HCT116 (cell line): Measurements from ENCODE around the gene WSCD1. TPM values are rescaled to one million over a fixed set of nuclear protein-coding genes. Genes with fewer than 3 reads are reported as not detected.

Experiments used
- ATAC-seq: fragments of 200-7000 bp; cut with Tn5 transposase; 2 replicates; pipeline ENCODE4 v1.9.1; 2020; ENCODE audit warnings: mild to moderate bottlenecking, moderate library complexity
- BruUV-seq: library from RNA; stranded (reverse); fragments of 400-500 nt; replicated peaks from 2 replicates; lab custom pipeline; 2021; lab: Mats Ljungman, UMichigan
- CTCF ChIA-PET: fragments of 300-600 bp; sonication (Branson Sonifier 250); formaldehyde crosslinking; loops from one replicate; lab custom pipeline; 2021; ENCODE audit warnings: antibody characterized with exemption; lab: Charles Lee
- POLR2A ChIA-PET: fragments of 300-600, 350-600 bp; sonication (Branson Sonifier 250); formaldehyde crosslinking; loops from one replicate; lab custom pipeline; 2021; ENCODE audit warnings: antibody characterized with exemption; lab: Charles Lee
- RAD21 ChIA-PET, 2 experiments: fragments of 300-600 bp; sonication (Branson Sonifier 250); formaldehyde crosslinking; loops; one replicate each; lab custom pipeline; 2023; ENCODE audit warnings: low total read pairs in 2 of 2; ENCODE audit not compliant: uncharacterized antibody in 2 of 2, unreplicated experiment in 2 of 2, low non-redundant PET in 1 of 2; lab: Charles Lee
- DNase-seq: peaks from one replicate; pipeline ENCODE4 v3.0.0-alpha.2; 2010; ENCODE audit warnings: low read depth, low spot score
- H2AFZ ChIP-seq: fragments of 200-600 bp; shearing (Covaris generic), sonication (generic); 2 replicates; pipeline ENCODE4 v1.6.1; 2017; ENCODE audit warnings: low read depth, mixed run types, mixed read lengths, antibody characterized with exemption, low read length; ENCODE audit not compliant: poor library complexity, severe bottlenecking
- H3K27ac ChIP-seq: 2 replicates; pipeline ENCODE4 v1.5.1; 2012; ENCODE audit warnings: low read depth, low read length
- H3K27me3 ChIP-seq: fragments of 200-600 bp; sonication (generic); 2 replicates; pipeline ENCODE4 v1.6.1; 2016; ENCODE audit warnings: mixed run types, low read length, mixed read lengths; ENCODE audit not compliant: insufficient read depth
- H3K36me3 ChIP-seq, 2 experiments: fragments of 200-500 bp in 1 of 2; fragments of 200-600 bp in 1 of 2; sonication (Bioruptor generic) in 1 of 2; sonication (generic) in 1 of 2; 2 replicates each; pipeline versions ENCODE4 v1.5.1 to v1.6.1; 2014 to 2016; ENCODE audit warnings: low read length in 2 of 2, inconsistent platforms in 1 of 2, mixed read lengths in 1 of 2, mixed run types in 1 of 2; ENCODE audit not compliant: insufficient read depth in 2 of 2, control insufficient read depth in 1 of 2
- H3K4me1 ChIP-seq, 2 experiments: fragments of 200-600 bp in 1 of 2; sonication (generic) in 1 of 2; 2 replicates each; pipeline versions ENCODE4 v1.5.1 to v1.6.1; 2012 to 2017; ENCODE audit warnings: low read length in 2 of 2, inconsistent platforms in 1 of 2, mild to moderate bottlenecking in 1 of 2, mixed read lengths in 1 of 2, mixed run types in 1 of 2, moderate library complexity in 1 of 2; ENCODE audit not compliant: insufficient read depth in 2 of 2, control insufficient read depth in 1 of 2
- H3K4me2 ChIP-seq: fragments of 200-600 bp; sonication (generic); 2 replicates; pipeline ENCODE4 v1.6.1; 2017; ENCODE audit warnings: mixed run types, low read length, mixed read lengths
- H3K4me3 ChIP-seq, 2 experiments: fragments of 200-600 bp in 1 of 2; sonication (generic) in 1 of 2; replicated peaks in 1 of 2; 2 replicates each; pipeline ENCODE4 v1.5.1; 2011 to 2016; ENCODE audit warnings: low read length in 2 of 2, control low read depth in 1 of 2, low read depth in 1 of 2, mild to moderate bottlenecking in 1 of 2, mixed read lengths in 1 of 2, mixed run types in 1 of 2
- H3K79me2 ChIP-seq: fragments of 200-600 bp; sonication (generic); 2 replicates; pipeline ENCODE4 v1.6.1; 2017; ENCODE audit warnings: mild to moderate bottlenecking, mixed run types, low read length, moderate library complexity, mixed read lengths; ENCODE audit not compliant: insufficient read depth
- H3K9ac ChIP-seq: fragments of 200-600 bp; sonication (generic); 2 replicates; pipeline ENCODE4 v1.6.1; 2016; ENCODE audit warnings: low read length, mixed read lengths
- H3K9me2 ChIP-seq: fragments of 200-600 bp; sonication (generic), shearing (Covaris generic); 2 replicates; pipeline ENCODE4 v1.6.1; 2017; ENCODE audit warnings: mixed run types, mild to moderate bottlenecking, moderate library complexity; ENCODE audit not compliant: insufficient read depth
- H3K9me3 ChIP-seq, 2 experiments: fragments of 200-500 bp in 1 of 2; fragments of 200-600 bp in 1 of 2; sonication (Bioruptor generic) in 1 of 2; sonication (generic) in 1 of 2; 2 replicates each; pipeline ENCODE4 v1.6.1; 2014 to 2017; ENCODE audit warnings: low read length in 2 of 2, mixed read lengths in 2 of 2, inconsistent platforms in 1 of 2, low read depth in 1 of 2, mild to moderate bottlenecking in 1 of 2, mixed run types in 1 of 2, moderate library complexity in 1 of 2; ENCODE audit not compliant: control insufficient read depth in 1 of 2, insufficient read depth in 1 of 2
- H4K20me1 ChIP-seq: fragments of 200-600 bp; sonication (generic), shearing (Covaris generic); 2 replicates; pipeline ENCODE4 v1.6.1; 2017; ENCODE audit warnings: mixed run types, mild to moderate bottlenecking, moderate library complexity; ENCODE audit not compliant: insufficient read depth
- CBX3 ChIP-seq: IDR thresholded peaks from 2 replicates; pipeline ENCODE4 v1.6.1; 2012; ENCODE audit warnings: low read depth
- CEBPB ChIP-seq: IDR thresholded peaks from 2 replicates; pipeline ENCODE4 v1.6.1; 2012; ENCODE audit warnings: low read depth
- ELF1 ChIP-seq: IDR thresholded peaks from 2 replicates; pipeline ENCODE4 v1.6.1; 2012; ENCODE audit warnings: low read depth, borderline replicate concordance
- EZH2 ChIP-seq: fragments of 200-600 bp; sonication (generic); IDR thresholded peaks from 2 replicates; pipeline ENCODE4 v1.6.1; 2017; ENCODE audit warnings: antibody characterized with exemption, mixed run types
- FOSL1 ChIP-seq: IDR thresholded peaks from 2 replicates; pipeline ENCODE4 v1.6.1; 2012; ENCODE audit warnings: low read depth
- JUND ChIP-seq: IDR thresholded peaks from 2 replicates; pipeline ENCODE4 v1.6.1; 2012
- POLR2A ChIP-seq: IDR thresholded peaks from 2 replicates; pipeline ENCODE4 v1.7.0; 2011; ENCODE audit warnings: borderline replicate concordance; ENCODE audit not compliant: insufficient read depth, insufficient read length; ENCODE audit errors: extremely low read depth
- POLR2AphosphoS5 ChIP-seq: IDR thresholded peaks from 2 replicates; pipeline ENCODE4 v1.6.1; 2011; ENCODE audit warnings: mild to moderate bottlenecking, low read depth, low read length, moderate library complexity
- RAD21 ChIP-seq: IDR thresholded peaks from 2 replicates; pipeline ENCODE4 v1.6.1; 2012; ENCODE audit warnings: low read depth, mild to moderate bottlenecking
- SRF ChIP-seq: IDR thresholded peaks from 2 replicates; pipeline ENCODE4 v1.6.1; 2012; ENCODE audit warnings: low read depth
- TCF7L2 ChIP-seq: IDR thresholded peaks from 2 replicates; pipeline ENCODE4 v1.7.0; 2011; ENCODE audit warnings: borderline replicate concordance, inconsistent platforms; ENCODE audit not compliant: insufficient read depth, insufficient read length; ENCODE audit errors: extremely low read depth
- ZFX ChIP-seq: fragments of 450-650 bp; IDR thresholded peaks from 2 replicates; pipeline ENCODE4 v1.6.1; 2017
- intact Hi-C: fragments of 100-400 bp; cut with micrococcal nuclease; formaldehyde crosslinking; loops from 2 replicates; pipeline ENCODE4 v1.10.0; 2022
- total RNA-seq: library from RNA; stranded (reverse); gene quantifications from one replicate; pipeline ENCODE4 v1.2.1, GENCODE V29; 2021; ENCODE audit not compliant: unreplicated experiment
- TF ChIP-seq, protein P1 (sequence below): IDR thresholded peaks from 2 replicates; pipeline ENCODE4 v1.6.1; 2011; ENCODE audit warnings: mild to moderate bottlenecking, low read length, moderate library complexity; ENCODE audit not compliant: insufficient replicate concordance; ENCODE audit errors: extremely low read depth
- TF ChIP-seq, protein P2 (sequence below): IDR thresholded peaks from 2 replicates; pipeline ENCODE4 v1.6.1; 2012; ENCODE audit warnings: low read depth
- TF ChIP-seq, protein P3 (sequence below): IDR thresholded peaks from 2 replicates; pipeline ENCODE4 v1.6.1; 2012

The WSCD1 gene
- total RNA-seq, 1 experiment from 2014 or later, result 0.15 TPM

GRCh38 chr17:6160911-6161855 lies 91.0 kb downstream of the WSCD1 start:
- ATAC-seq (no peak), DNase-seq (no peak)
- Histone ChIP-seq H3K27ac (no peak overlapping the region), H2AFZ (no peak overlapping the region), H3K4me1 (no peaks in the 10 kb centered on the region), H3K4me2 (no peak overlapping the region), H4K20me1 (no peaks in the 10 kb centered on the region), H3K9me2 (no peaks in the 10 kb centered on the region), H3K27me3 (peaks cover 44% of the 10 kb centered on the region), H3K9me3 (no peaks in the 10 kb centered on the region), H3K36me3 (no peaks in the 10 kb centered on the region), H3K79me2 (no peaks in the 10 kb centered on the region), H3K4me3 (no peak overlapping the region), H3K9ac (no peak overlapping the region)
- intact Hi-C loops, result no loop called here
- TF ChIP-seq TCF7L2 (no peak), POLR2A (no peak), EZH2 (no peak), ELF1 (no peak)
- TF ChIP-seq, protein P1, sequence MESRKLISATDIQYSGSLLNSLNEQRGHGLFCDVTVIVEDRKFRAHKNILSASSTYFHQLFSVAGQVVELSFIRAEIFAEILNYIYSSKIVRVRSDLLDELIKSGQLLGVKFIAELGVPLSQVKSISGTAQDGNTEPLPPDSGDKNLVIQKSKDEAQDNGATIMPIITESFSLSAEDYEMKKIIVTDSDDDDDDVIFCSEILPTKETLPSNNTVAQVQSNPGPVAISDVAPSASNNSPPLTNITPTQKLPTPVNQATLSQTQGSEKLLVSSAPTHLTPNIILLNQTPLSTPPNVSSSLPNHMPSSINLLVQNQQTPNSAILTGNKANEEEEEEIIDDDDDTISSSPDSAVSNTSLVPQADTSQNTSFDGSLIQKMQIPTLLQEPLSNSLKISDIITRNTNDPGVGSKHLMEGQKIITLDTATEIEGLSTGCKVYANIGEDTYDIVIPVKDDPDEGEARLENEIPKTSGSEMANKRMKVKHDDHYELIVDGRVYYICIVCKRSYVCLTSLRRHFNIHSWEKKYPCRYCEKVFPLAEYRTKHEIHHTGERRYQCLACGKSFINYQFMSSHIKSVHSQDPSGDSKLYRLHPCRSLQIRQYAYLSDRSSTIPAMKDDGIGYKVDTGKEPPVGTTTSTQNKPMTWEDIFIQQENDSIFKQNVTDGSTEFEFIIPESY, result no peak
- RAD21 ChIA-PET, result no interaction called here
- BruUV-seq, result no TSS peak
- POLR2A ChIA-PET, result no interaction called here
- CTCF ChIA-PET, result no interaction called here

GRCh38 chr17:6162216-6162615 lies 92.0 kb downstream of the WSCD1 start:
- H3K79me2 ChIP-seq, result no peaks in the 10 kb centered on the region
- H3K27me3 ChIP-seq, result peaks cover 53% of the 10 kb centered on the region
- H4K20me1 ChIP-seq, result no peaks in the 10 kb centered on the region
- RAD21 ChIA-PET, result no interaction called here
- H2AFZ ChIP-seq, result no peak overlapping the region
- H3K9me3 ChIP-seq, result no peaks in the 10 kb centered on the region
- intact Hi-C loops, result no loop called here
- DNase-seq (no peak), ATAC-seq (no peak)
- H3K4me2 ChIP-seq, result no peak overlapping the region
- POLR2A ChIA-PET, result no interaction called here
- no TSS peak for BruUV-seq
- CTCF ChIA-PET, result no interaction called here
- no peaks in the 10 kb centered on the region for H3K36me3 ChIP-seq
- no peak overlapping the region for H3K4me3 ChIP-seq
- H3K4me1 ChIP-seq, result no peaks in the 10 kb centered on the region
- H3K9me2 ChIP-seq, result no peaks in the 10 kb centered on the region
- H3K27ac ChIP-seq, result no peak overlapping the region
- H3K9ac ChIP-seq, result no peak overlapping the region
- TF ChIP-seq POLR2A, result no peak
- TF ChIP-seq, protein P2, sequence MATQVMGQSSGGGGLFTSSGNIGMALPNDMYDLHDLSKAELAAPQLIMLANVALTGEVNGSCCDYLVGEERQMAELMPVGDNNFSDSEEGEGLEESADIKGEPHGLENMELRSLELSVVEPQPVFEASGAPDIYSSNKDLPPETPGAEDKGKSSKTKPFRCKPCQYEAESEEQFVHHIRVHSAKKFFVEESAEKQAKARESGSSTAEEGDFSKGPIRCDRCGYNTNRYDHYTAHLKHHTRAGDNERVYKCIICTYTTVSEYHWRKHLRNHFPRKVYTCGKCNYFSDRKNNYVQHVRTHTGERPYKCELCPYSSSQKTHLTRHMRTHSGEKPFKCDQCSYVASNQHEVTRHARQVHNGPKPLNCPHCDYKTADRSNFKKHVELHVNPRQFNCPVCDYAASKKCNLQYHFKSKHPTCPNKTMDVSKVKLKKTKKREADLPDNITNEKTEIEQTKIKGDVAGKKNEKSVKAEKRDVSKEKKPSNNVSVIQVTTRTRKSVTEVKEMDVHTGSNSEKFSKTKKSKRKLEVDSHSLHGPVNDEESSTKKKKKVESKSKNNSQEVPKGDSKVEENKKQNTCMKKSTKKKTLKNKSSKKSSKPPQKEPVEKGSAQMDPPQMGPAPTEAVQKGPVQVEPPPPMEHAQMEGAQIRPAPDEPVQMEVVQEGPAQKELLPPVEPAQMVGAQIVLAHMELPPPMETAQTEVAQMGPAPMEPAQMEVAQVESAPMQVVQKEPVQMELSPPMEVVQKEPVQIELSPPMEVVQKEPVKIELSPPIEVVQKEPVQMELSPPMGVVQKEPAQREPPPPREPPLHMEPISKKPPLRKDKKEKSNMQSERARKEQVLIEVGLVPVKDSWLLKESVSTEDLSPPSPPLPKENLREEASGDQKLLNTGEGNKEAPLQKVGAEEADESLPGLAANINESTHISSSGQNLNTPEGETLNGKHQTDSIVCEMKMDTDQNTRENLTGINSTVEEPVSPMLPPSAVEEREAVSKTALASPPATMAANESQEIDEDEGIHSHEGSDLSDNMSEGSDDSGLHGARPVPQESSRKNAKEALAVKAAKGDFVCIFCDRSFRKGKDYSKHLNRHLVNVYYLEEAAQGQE, result no peak
- TF ChIP-seq CBX3, result no peak
- TF ChIP-seq RAD21, result no peak
- no peak for TF ChIP-seq SRF
- no peak for TF ChIP-seq CEBPB
- no peak for TF ChIP-seq POLR2AphosphoS5
- TF ChIP-seq, protein P3, sequence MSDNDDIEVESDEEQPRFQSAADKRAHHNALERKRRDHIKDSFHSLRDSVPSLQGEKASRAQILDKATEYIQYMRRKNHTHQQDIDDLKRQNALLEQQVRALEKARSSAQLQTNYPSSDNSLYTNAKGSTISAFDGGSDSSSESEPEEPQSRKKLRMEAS, result no peak
- TF ChIP-seq JUND, result no peak
- TF ChIP-seq FOSL1, result no peak
- TF ChIP-seq ZFX, result no peak
